ENCODE results near the gene PPP2R1B. TPM values are rescaled to one million over a fixed set of nuclear protein-coding genes. Genes with fewer than 3 reads are reported as not detected.

Gene PPP2R1B
- total and polyA plus RNA-seq, 7 donors: 9.0 to 17.8 (median 14.9) TPM

DNA sequence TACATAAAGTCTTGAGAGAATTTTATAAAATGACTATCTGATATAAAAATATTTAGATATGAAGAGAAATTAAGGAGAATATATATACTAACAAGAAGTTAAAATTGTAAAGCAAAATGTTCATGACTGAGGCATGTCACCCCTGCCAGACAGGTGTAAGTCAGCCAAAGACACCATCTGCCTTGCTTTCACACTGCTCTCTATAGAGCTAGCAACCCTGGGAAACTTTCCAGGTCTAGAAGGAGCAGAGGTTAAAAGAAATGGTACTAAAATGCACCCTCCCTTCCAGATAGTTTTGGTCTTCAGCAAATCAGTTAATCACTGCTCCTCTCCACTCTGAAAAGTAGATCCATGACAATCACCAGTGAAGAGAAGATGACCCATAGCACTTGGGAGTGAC, 16.5 kb downstream of the PPP2R1B start:
- Histone ChIP-seq H3K4me3 (no peak overlapping the region), H3K27ac (no peak overlapping the region), H3K4me1 (peaks cover 0 to 14% (median 12%) of the 10 kb centered on the region in 4 donors), H3K36me3 (peaks cover 18 to 87% (median 27%) of the 10 kb centered on the region in 4 donors), H3K27me3 (no peaks in the 10 kb centered on the region), H3K9me3 (no peaks in the 10 kb centered on the region)
- DNase-seq: no peak
- TF ChIP-seq POLR2AphosphoS5 (IDR thresholded peaks at IDR 0.05) (no peak), EP300 (IDR thresholded peaks at IDR 0.05) (no peak), POLR2A (IDR thresholded peaks at IDR 0.05) (no peak)
- TF ChIP-seq, protein P1, sequence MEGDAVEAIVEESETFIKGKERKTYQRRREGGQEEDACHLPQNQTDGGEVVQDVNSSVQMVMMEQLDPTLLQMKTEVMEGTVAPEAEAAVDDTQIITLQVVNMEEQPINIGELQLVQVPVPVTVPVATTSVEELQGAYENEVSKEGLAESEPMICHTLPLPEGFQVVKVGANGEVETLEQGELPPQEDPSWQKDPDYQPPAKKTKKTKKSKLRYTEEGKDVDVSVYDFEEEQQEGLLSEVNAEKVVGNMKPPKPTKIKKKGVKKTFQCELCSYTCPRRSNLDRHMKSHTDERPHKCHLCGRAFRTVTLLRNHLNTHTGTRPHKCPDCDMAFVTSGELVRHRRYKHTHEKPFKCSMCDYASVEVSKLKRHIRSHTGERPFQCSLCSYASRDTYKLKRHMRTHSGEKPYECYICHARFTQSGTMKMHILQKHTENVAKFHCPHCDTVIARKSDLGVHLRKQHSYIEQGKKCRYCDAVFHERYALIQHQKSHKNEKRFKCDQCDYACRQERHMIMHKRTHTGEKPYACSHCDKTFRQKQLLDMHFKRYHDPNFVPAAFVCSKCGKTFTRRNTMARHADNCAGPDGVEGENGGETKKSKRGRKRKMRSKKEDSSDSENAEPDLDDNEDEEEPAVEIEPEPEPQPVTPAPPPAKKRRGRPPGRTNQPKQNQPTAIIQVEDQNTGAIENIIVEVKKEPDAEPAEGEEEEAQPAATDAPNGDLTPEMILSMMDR (IDR thresholded peaks at IDR 0.05): no peak
- intact Hi-C loops (cut with DNase I): no loop called here

DNA sequence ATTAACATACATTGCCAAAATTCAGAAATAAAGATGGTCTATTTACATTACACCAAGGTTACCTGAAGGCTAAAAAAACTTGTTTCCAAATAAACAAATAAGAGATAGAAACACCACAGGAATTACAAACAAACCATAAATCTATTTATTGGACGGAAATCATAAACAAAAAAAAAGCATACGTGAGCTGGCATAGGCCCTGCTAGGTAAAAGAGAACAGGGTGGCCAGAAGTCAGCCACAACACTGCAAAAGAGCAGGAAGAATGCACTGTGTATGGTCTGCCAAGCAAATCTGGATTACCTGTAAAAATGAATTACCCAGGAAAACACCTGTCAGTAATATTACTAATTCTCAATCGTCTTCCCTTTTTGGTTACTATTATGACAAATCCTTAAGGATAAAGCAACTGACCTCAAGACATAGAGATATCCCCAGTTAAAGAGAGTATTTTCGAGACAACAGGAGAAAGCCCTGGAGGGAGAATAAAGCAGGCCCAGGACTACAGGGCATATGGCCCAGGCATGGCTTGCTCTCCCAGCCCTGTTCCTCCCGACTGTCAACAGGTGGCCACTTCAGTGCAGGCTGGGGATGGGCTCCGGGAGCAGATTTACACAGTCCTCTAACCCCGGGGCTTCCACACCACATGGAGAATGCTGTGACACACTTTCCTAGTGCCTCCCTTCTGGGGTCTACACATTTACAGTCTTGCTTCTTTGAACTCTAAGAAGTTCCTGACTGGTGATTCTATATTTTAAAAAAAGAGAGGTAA, 18.0 kb downstream of the PPP2R1B start:
- 24 to 67% methylated on average over 7 of the region's 7 CpGs for WGBS, 2 donors
- no peak for TF ChIP-seq EP300 (IDR thresholded peaks at IDR 0.05)
- TF ChIP-seq, protein P1 (IDR thresholded peaks at IDR 0.05): no peak
- H3K4me1 ChIP-seq: peaks cover 0 to 16% (median 13%) of the 10 kb centered on the region in 4 donors
- peaks cover 6 to 87% (median 20%) of the 10 kb centered on the region in 4 donors for H3K36me3 ChIP-seq
- H3K4me3 ChIP-seq: no peak overlapping the region
- H3K27me3 ChIP-seq: no peaks in the 10 kb centered on the region
- H3K27ac ChIP-seq: peak overlapping the region in 1 of 4 donors; percentile 9
- no peak for DNase-seq
- H3K9me3 ChIP-seq: no peaks in the 10 kb centered on the region
- intact Hi-C loops (cut with DNase I): no loop called here

DNA sequence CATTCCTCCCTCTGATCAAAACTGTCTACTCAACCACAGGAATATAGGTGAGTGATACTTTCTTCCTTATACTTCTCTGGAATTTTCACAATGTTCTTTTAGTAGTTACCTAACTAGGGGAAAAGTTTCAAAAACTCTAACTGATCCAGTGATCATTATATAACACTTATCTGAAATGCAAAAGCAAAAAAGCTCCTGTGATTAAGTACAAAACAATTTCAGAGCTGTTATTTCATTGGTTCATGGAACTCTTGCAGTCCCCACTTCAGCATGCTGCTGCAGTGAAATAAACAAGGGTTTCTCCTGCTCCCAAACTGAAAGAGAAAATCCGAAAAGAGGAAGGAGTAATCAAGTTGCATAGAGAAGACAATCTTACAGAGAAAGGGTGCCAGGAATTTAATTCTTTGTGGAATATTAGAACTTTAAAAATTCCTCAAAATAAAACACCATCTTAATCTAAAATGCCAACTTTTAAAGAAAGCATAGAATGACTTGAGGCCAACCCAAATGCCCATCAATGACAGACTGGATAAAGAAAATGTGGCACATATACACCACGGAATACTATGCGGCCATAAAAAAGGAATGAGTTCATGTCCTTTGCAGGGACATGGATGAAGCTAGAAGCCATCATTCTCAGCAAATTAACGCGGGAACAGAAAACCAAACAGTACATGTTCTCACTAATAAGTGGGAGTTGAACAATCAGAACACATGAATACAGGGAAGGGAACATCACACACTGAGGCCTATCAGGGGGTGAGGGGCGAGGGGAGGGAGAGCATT, 20.3 kb downstream of the PPP2R1B start:
- Histone ChIP-seq H3K27ac (peak overlapping the region; percentile 31 to 73 (median 62)), H3K27me3 (no peaks in the 10 kb centered on the region), H3K36me3 (peaks cover 5 to 87% (median 14%) of the 10 kb centered on the region in 4 donors), H3K4me1 (peaks cover 0 to 16% (median 13%) of the 10 kb centered on the region in 4 donors), H3K4me3 (no peak overlapping the region), H3K9me3 (no peaks in the 10 kb centered on the region)
- DNase-seq: no peak
- TF ChIP-seq EP300 (IDR thresholded peaks at IDR 0.05) (no peak), POLR2AphosphoS5 (IDR thresholded peaks at IDR 0.05) (no peak)
- TF ChIP-seq, protein P1 (IDR thresholded peaks at IDR 0.05): no peak
- intact Hi-C loops (cut with DNase I): no loop called here
- 93 to 95% methylated on average over 6 of the region's 6 CpGs for WGBS, 2 donors

DNA sequence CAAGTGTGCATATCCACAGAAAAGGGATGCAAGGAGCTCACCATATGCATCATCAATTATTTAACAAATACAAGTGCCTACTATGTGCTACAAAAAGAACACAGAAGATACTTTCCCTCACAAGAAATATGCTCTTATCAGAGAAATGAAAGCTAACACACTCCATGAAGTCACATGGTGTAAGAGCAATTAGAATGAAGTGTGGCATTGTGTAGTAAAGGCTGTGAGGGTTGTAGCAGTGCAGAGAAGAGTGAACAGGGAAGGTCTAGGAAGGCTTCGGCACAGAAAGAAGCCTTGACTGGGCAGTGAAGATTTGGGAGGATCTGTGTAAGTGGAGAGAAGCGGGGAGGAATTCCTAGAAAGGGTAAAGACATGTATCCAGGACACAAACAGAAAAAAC, 22.5 kb downstream of the PPP2R1B start:
- Histone ChIP-seq H3K36me3 (peaks cover 0 to 76% (median 12%) of the 10 kb centered on the region in 4 donors), H3K4me3 (no peak overlapping the region), H3K27me3 (no peaks in the 10 kb centered on the region), H3K4me1 (peaks cover 0 to 16% (median 13%) of the 10 kb centered on the region in 4 donors), H3K27ac (no peak overlapping the region), H3K9me3 (no peaks in the 10 kb centered on the region)
- 96 to 97% methylated on average over 2 of the region's 2 CpGs for WGBS, 2 donors
- TF ChIP-seq POLR2A (IDR thresholded peaks at IDR 0.05): no peak
- DNase-seq: no peak
- intact Hi-C loops (cut with DNase I): no loop called here

DNA sequence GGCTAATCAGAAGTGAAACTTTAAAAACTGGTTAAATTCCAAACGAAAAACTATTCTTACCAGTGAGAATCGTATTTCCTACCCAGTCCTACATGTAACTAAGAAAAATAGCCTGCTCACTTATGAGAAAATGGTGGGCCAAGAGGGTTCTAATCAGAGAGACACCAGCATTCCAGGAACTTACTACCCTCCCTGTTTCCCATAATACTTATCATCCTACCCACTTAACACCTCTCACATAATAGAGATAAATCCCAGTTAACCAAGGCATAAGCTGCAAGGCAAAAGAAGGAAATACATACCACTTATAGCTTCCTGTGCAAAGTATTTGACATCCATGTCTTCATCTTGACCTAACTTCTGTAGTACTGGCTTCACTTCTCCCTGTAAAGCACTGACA, 24.4 kb downstream of the PPP2R1B start:
- peaks cover 0 to 34% (median 30%) of the 10 kb centered on the region in 4 donors for H3K4me1 ChIP-seq
- no peaks in the 10 kb centered on the region for H3K9me3 ChIP-seq
- DNase-seq: no peak
- TF ChIP-seq POLR2AphosphoS5 (IDR thresholded peaks at IDR 0.05) (no peak), EP300 (IDR thresholded peaks at IDR 0.05) (no peak), POLR2A (IDR thresholded peaks at IDR 0.05) (no peak)
- TF ChIP-seq, protein P1 (IDR thresholded peaks at IDR 0.05): no peak
- H3K36me3 ChIP-seq: peaks cover 0 to 57% (median 15%) of the 10 kb centered on the region in 4 donors
- WGBS, 2 donors: 85 to 88% methylated on average over 2 of the region's 2 CpGs
- no peak overlapping the region for H3K4me3 ChIP-seq
- H3K27ac ChIP-seq: no peak overlapping the region
- intact Hi-C loops (cut with DNase I): no loop called here
- no peaks in the 10 kb centered on the region for H3K27me3 ChIP-seq
